Gastrocnemius medialis (tissue), 4 donors: Measurements from ENCODE around the gene EML3.

Experiments
- POLR2A ChIP-seq, 2 donors: fragments of 450-650 bp; IDR thresholded peaks; one replicate each; pipeline ENCODE4 v1.6.1; 2017; ENCODE audit warnings: antibody characterized with exemption in 2 of 2, mild to moderate bottlenecking in 2 of 2, moderate library complexity in 2 of 2
- TF ChIP-seq, protein P1 (sequence below), 5 experiments: fragments of 450-650 bp in 3 of 5; fragments of 200-600 bp in 2 of 5; sonication (generic) in 2 of 5; IDR thresholded peaks in 4 of 5; conservative IDR thresholded peaks in 1 of 5; 1 replicate in 4 of 5; 2 replicates in 1 of 5; pipeline ENCODE4 v1.5.1; 2016 to 2019; ENCODE audit warnings: antibody characterized with exemption in 5 of 5, mild to moderate bottlenecking in 3 of 5, moderate library complexity in 3 of 5

GRCh38 chr11:62607714-62608113, 4.9 kb downstream of the EML3 start:
- TF ChIP-seq, protein P1, sequence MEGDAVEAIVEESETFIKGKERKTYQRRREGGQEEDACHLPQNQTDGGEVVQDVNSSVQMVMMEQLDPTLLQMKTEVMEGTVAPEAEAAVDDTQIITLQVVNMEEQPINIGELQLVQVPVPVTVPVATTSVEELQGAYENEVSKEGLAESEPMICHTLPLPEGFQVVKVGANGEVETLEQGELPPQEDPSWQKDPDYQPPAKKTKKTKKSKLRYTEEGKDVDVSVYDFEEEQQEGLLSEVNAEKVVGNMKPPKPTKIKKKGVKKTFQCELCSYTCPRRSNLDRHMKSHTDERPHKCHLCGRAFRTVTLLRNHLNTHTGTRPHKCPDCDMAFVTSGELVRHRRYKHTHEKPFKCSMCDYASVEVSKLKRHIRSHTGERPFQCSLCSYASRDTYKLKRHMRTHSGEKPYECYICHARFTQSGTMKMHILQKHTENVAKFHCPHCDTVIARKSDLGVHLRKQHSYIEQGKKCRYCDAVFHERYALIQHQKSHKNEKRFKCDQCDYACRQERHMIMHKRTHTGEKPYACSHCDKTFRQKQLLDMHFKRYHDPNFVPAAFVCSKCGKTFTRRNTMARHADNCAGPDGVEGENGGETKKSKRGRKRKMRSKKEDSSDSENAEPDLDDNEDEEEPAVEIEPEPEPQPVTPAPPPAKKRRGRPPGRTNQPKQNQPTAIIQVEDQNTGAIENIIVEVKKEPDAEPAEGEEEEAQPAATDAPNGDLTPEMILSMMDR (IDR thresholded peaks at IDR 0.05 in 4 of 5, conservative IDR thresholded peaks at IDR 0.05 in 1 of 5), result no peak
- no peak for TF ChIP-seq POLR2A (IDR thresholded peaks at IDR 0.05)
